AG09319 (cell line): ENCODE data around the gene ENO4.

Experiments
- DNase-seq: peaks from one replicate; pipeline ENCODE4 v3.0.0-alpha.2; 2010; ENCODE audit warnings: low read depth; ENCODE audit errors: extremely low read depth
- TF ChIP-seq, protein P1 (sequence below): IDR thresholded peaks from 2 replicates; pipeline ENCODE4 v1.5.1; 2011; ENCODE audit warnings: low read depth, mild to moderate bottlenecking, inconsistent platforms, low read length, moderate library complexity

The ENO4 gene

DNA sequence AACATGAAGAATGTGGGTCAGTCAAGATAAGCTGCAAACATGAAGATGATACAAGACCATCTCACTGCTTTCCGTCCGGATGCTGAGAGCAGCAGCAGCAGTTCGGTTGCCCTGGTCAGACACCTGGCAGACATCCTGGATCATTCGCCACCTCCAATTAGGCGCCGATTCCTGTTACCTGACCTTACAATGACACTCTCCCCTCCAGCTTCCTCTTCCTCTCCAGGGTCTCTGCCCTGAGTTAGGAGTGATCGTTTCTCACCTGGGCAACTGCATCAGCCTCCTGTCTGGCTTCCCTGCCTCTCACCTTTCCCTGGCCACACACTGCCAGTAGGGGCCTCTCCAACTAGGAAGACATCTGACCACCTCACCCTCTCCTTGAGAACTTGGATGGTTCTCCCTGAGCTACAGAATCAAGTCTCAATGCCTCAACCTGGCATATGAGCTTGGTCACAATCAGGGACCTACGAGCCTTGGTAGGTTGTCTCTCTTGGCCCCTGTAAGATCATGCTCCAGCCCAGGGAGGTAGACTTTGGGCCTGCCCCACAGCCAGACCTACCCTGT is 31.4 kb upstream of the ENO4 start:
- DNase-seq, result no peak
- TF ChIP-seq, protein P1, sequence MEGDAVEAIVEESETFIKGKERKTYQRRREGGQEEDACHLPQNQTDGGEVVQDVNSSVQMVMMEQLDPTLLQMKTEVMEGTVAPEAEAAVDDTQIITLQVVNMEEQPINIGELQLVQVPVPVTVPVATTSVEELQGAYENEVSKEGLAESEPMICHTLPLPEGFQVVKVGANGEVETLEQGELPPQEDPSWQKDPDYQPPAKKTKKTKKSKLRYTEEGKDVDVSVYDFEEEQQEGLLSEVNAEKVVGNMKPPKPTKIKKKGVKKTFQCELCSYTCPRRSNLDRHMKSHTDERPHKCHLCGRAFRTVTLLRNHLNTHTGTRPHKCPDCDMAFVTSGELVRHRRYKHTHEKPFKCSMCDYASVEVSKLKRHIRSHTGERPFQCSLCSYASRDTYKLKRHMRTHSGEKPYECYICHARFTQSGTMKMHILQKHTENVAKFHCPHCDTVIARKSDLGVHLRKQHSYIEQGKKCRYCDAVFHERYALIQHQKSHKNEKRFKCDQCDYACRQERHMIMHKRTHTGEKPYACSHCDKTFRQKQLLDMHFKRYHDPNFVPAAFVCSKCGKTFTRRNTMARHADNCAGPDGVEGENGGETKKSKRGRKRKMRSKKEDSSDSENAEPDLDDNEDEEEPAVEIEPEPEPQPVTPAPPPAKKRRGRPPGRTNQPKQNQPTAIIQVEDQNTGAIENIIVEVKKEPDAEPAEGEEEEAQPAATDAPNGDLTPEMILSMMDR, result no peak

DNA sequence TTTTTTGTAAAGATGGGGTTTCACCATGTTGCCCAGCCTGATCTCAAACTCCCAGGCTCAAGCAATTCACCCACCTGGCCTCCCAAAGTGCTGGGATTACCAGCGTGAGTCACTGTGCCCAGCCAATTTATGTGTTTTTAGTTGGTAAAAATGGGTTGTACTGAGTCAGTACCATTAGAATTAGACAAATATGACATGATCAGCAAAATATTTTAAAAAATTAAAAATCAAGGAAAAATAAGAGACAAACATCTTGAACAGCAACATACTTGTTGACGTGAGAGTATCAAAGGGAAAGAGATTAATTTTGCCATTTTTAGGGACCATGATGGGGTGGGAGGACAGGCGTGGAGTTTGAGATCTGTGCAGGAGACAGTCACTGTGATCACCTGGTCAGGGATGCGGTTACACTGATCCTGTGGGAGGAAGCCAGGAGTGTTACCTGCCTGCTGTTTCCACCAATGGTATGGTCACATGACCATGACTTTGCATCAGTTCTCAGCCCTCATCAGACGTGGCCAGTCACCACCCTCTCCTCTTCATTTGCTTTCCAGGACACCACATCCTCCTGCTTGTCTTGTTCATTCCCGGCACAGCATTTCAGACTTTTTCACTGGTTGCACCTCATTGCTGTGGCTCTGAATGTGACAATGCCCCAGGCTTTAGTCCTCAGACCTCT is 29.2 kb upstream of the ENO4 start:
- DNase-seq, result no peak
- TF ChIP-seq, protein P1, result no peak

DNA sequence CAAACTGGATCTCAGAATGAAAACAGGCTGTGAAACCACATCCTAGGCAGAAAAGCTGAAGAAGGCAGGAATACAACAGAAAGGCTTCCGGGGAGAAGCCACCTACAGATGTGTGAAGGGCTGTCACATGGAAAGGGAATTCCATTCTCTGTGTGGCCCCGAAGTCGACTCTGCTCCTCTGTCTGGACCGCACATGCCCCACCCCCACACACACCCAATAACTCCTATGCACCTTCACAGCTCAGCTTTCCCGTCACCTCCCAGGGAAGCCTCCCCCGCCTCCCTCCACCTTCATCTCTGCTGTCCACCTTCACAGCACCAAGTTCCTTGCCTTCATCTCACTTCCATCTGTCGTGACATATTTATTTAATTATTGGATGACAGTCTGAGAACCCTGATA is 23.4 kb upstream of the ENO4 start:
- DNase-seq, result no peak
- TF ChIP-seq, protein P1, result no peak

GRCh38 chr10:116826803-116827202 is 22.5 kb upstream of the ENO4 start:
- TF ChIP-seq, protein P1, result no peak
- no peak for DNase-seq

DNA sequence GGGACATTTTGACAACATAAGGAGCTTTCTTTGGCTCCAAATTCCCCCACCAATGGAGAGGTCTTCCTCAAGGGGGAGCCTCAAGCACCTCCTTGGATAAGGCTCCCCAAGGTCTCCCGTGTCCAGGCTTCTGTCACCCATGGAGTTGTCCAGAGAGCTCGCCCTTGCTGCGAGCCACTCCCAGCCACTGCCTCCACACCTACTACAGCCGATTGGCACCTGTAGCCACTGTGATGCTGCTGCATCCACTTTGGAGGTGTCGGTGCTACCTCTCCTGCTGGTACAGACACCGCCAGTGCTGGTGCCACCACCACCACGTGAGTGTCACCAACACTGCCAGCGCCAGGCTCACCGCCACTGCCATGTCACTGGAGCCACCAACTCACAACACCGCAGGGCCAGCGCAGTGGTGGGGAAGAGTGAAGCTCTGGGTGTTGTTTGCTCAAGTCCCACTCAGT is 22.1 kb upstream of the ENO4 start:
- no peak for DNase-seq
- TF ChIP-seq, protein P1, result peak; percentile 14

GRCh38 chr10:116828116-116828515 is 21.2 kb upstream of the ENO4 start:
- no peak for DNase-seq
- TF ChIP-seq, protein P1, result no peak

GRCh38 chr10:116829711-116830110 is 19.6 kb upstream of the ENO4 start:
- DNase-seq, result no peak
- TF ChIP-seq, protein P1, result no peak
